ENCODE data around the gene BIN1. TPM values are rescaled to one million over a fixed set of nuclear protein-coding genes. Genes with fewer than 3 reads are reported as not detected.

Gene BIN1
- total RNA-seq, 1 donor from 2014 or later, result 62.5 TPM

DNA sequence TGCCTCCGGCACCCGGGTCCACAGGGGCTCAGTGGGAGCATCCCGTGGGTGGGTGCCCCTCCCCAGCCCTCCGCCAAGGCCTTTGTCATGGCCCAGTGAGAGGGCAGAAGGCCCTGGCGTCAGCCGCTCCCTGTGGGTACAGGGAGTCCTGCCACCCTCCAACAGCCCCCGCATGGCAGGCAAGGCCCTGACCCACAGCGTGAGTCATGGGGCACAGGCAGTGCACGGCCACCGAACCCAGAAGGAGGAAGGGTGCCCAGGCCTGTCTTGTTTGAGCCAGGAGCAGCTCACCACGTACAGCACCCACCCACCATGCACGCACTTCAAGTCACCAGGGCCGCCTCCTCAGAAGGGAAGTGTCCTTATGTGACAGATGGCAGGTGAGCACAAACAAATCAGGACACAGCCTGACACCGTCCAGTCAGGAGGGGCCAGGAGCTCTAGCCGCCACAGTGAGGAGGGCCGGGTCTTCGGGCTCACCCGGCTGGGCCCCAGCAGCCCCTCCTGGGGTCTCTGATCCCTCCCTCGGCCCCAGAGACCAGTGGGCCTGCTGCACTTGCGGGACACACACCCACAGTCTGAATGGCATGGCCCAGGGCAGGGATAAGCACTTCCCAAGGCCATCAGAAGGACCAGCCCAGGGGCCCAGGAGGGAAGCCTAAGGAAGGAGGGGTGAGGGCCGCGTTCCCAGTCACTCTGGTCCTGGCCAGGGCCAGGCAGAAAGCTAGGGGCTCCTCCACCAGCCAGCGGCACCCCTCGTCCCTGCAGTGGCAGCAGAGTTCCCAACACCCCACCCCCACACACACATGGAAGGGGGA is 25.8 kb downstream of the BIN1 start:
- peak; percentile 52 for DNase-seq
- intact Hi-C loops (cut with micrococcal nuclease), result loop anchor here (1.0 to 10.0 kb wide), 11 partner anchors 16 to 1236 kb away; partner anchors contain the start of genes BIN1, GYPC, HS6ST1 and MAP3K2
- POLR2A ChIA-PET, result interaction anchor here (0.6 to 2.3 kb wide), 10 partner anchors 9 to 747 kb away, joined by 3 to 11 read pairs (median 6); partner anchors contain the start of gene BIN1
- peak; percentile 53 for ATAC-seq (ENCODE audit: low read depth)
- Mint-ChIP-seq H3K27me3 (no peaks in the 10 kb centered on the region), H3K4me1 (peaks cover 88% of the 10 kb centered on the region), H3K9me3 (no peaks in the 10 kb centered on the region), H3K36me3 (ENCODE audit: low read depth) (peaks cover 6% of the 10 kb centered on the region), H3K4me3 (peak overlapping the region; percentile 84), H3K27ac (peak overlapping the region; percentile 95)
- CTCF ChIA-PET, result interaction anchor here (1.0 to 1.5 kb wide), 3 partner anchors 13 to 116 kb away, joined by 3 to 7 read pairs (median 6); no protein-coding TSS in a partner anchor
- TF ChIP-seq, protein P1, sequence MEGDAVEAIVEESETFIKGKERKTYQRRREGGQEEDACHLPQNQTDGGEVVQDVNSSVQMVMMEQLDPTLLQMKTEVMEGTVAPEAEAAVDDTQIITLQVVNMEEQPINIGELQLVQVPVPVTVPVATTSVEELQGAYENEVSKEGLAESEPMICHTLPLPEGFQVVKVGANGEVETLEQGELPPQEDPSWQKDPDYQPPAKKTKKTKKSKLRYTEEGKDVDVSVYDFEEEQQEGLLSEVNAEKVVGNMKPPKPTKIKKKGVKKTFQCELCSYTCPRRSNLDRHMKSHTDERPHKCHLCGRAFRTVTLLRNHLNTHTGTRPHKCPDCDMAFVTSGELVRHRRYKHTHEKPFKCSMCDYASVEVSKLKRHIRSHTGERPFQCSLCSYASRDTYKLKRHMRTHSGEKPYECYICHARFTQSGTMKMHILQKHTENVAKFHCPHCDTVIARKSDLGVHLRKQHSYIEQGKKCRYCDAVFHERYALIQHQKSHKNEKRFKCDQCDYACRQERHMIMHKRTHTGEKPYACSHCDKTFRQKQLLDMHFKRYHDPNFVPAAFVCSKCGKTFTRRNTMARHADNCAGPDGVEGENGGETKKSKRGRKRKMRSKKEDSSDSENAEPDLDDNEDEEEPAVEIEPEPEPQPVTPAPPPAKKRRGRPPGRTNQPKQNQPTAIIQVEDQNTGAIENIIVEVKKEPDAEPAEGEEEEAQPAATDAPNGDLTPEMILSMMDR (IDR thresholded peaks at IDR 0.05), result no peak

GRCh38 chr2:127080226-127080937 is 26.6 kb downstream of the BIN1 start:
- POLR2A ChIA-PET, result interaction anchor here (0.5 to 2.3 kb wide), 12 partner anchors 10 to 559 kb away, joined by 3 to 11 read pairs (median 4); partner anchors contain the start of gene BIN1
- H3K9me3 Mint-ChIP-seq, result no peaks in the 10 kb centered on the region
- H3K27me3 Mint-ChIP-seq, result no peaks in the 10 kb centered on the region
- H3K27ac Mint-ChIP-seq, result peak overlapping the region; percentile 95
- H3K4me3 Mint-ChIP-seq, result peak overlapping the region; percentile 84
- ATAC-seq (ENCODE audit: low read depth) (peak; percentile 46), DNase-seq (no peak)
- TF ChIP-seq, protein P1 (IDR thresholded peaks at IDR 0.05), result no peak
- CTCF ChIA-PET, result interaction anchor here (1.1 to 1.8 kb wide), 3 partner anchors 13 to 117 kb away, joined by 3 to 7 read pairs (median 4); partner anchors contain the start of gene BIN1
- peaks cover 11% of the 10 kb centered on the region for H3K36me3 Mint-ChIP-seq (ENCODE audit: low read depth)
- H3K4me1 Mint-ChIP-seq, result peaks cover 83% of the 10 kb centered on the region
- intact Hi-C loops (cut with micrococcal nuclease), result loop anchor here (2.0 to 10.0 kb wide), 8 partner anchors 16 to 1237 kb away; partner anchors contain the start of genes GYPC, HS6ST1, MAP3K2 and SAP130

GRCh38 chr2:127079358-127079920 is 27.5 kb downstream of the BIN1 start:
- ChIA-PET POLR2A (interaction anchor here (0.7 to 2.3 kb wide), 4 partner anchors 11 to 560 kb away, joined by 4 to 10 read pairs (median 6); partner anchors contain the start of gene BIN1), CTCF (interaction anchor here (1.3 to 1.8 kb wide), 3 partner anchors 12 to 30 kb away, joined by 4 to 7 read pairs (median 5); partner anchors contain the start of gene BIN1)
- Mint-ChIP-seq H3K36me3 (ENCODE audit: low read depth) (peaks cover 16% of the 10 kb centered on the region), H3K4me1 (peaks cover 80% of the 10 kb centered on the region), H3K4me3 (peak overlapping the region; percentile 28), H3K27ac (peak overlapping the region; percentile 95), H3K9me3 (no peaks in the 10 kb centered on the region), H3K27me3 (no peaks in the 10 kb centered on the region)
- intact Hi-C loops (cut with micrococcal nuclease), result no loop called here
- no peak for DNase-seq
- TF ChIP-seq, protein P1 (IDR thresholded peaks at IDR 0.05), result no peak
- ATAC-seq (ENCODE audit: low read depth), result no peak

GRCh38 chr2:127078666-127079270 is 28.2 kb downstream of the BIN1 start:
- H3K27ac Mint-ChIP-seq, result peak overlapping the region; percentile 95
- ATAC-seq (ENCODE audit: low read depth) (no peak), DNase-seq (no peak)
- ChIA-PET POLR2A (interaction anchor here (1.5 kb wide), 1 partner anchor 12 kb away, joined by 5 read pairs; no protein-coding TSS in a partner anchor), CTCF (interaction anchor here (0.8 to 1.8 kb wide), 3 partner anchors 11 to 29 kb away, joined by 3 to 5 read pairs (median 4); partner anchors contain the start of gene BIN1)
- H3K4me1 Mint-ChIP-seq, result peaks cover 77% of the 10 kb centered on the region
- H3K36me3 Mint-ChIP-seq (ENCODE audit: low read depth), result peaks cover 22% of the 10 kb centered on the region
- no peaks in the 10 kb centered on the region for H3K9me3 Mint-ChIP-seq
- TF ChIP-seq, protein P1 (IDR thresholded peaks at IDR 0.05), result no peak
- H3K27me3 Mint-ChIP-seq, result no peaks in the 10 kb centered on the region
- peak overlapping the region; percentile 39 for H3K4me3 Mint-ChIP-seq
- intact Hi-C loops (cut with micrococcal nuclease), result no loop called here

Data from activated B cell treated with CpG ODN at 0.5 μM for 24 hours (primary cell).